Pericardium fibroblast (primary cell): ENCODE measurements around the gene PTS. TPM values are rescaled to one million over a fixed set of nuclear protein-coding genes. Genes with fewer than 3 reads are reported as not detected.

Source experiments
- total RNA-seq: library from RNA; depleted of rRNA; stranded (reverse); fragments of >200 nt; gene quantifications from 2 replicates; pipeline ENCODE4 v1.2.3, GENCODE V29; 2015

Gene PTS
- 23.2 and 27.8 TPM in 2 replicates for total RNA-seq

DNA sequence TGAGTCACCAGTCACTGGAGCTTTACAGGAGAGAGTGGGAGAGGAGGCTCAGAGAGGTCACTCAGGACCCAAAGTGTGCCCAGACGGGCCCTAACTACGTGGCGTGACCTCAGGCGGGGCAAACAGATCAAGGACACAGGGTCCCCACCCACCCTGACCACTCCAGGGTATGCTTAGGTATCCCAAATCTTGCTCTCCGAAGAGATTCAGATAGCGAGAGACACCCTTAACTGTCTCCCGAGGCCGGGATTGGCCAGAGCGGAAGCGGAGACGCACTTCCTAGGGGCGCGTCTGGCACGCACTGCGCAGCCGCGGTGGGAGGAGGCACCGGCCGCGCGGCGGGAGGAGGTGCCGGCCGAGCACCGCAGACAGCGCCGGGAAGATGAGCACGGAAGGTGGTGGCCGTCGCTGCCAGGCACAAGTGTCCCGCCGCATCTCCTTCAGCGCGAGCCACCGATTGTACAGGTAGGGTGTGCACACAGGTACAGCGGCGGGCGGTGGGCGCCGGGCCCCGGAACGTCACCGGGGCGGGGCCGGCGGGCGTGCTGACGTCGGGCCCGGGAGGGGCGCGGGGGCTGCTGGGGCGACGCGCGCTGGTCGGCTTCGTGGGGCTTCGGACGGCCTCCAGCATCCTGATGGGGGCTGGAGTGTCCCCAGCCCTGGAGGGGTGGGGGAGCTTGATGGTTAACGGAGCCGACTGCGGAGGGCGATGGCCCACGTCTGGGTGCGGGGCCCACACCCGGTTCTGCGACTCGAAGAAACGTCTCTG, at the start of gene PTS:
TSS of gene PTS (plus strand) at position 367 of the 769 bp plus-strand sequence. CDS start at position 383, 16 bp downstream.

DNA sequence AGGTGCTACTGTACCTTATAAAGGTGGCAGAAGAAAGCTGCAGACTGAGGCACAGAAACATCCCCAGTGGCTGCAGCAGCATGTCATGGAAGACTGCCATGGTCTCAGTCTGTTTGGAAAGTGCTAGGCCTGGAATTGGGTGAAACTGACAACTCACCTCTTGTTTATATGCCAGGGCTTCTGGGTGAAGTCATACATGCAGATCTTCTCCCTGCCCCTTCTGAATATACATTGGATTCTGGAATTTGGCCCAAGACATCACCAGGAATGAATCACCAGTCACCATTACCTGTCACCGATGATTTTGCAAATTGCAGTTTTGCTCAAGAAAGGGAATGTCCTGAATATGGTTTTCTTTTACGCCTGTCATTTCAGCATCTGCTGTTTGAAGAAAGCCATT, 34.3 kb downstream of the PTS start, which contains the start of gene PLET1:
TSS of gene PLET1 (minus strand) at position 371 of the 400 bp plus-strand sequence. CDS start at position 100, 271 bp downstream.

Other genes starting within 250 kb of the PTS start
- gene DLAT, start 201.0 kb upstream of the PTS start, total RNA-seq, result 15.1 and 23.5 TPM in 2 replicates
- 2.0 TPM in 1 of 2 replicates, not detected in the other for gene PIH1D2, start 152.4 kb upstream of the PTS start, total RNA-seq
- 11.1 and 59.2 TPM in 2 replicates for gene NKAPD1, start 152.1 kb upstream of the PTS start, total RNA-seq
- gene TIMM8B, start 139.7 kb upstream of the PTS start, total RNA-seq, result 53.7 and 57.0 TPM in 2 replicates
- gene SDHD, start 139.6 kb upstream of the PTS start, total RNA-seq, result 77.8 and 92.3 TPM in 2 replicates
- gene IL18, start 62.3 kb upstream of the PTS start, total RNA-seq, result 4.1 and 5.2 TPM in 2 replicates
- gene TEX12, start 59.1 kb upstream of the PTS start, total RNA-seq, result not detected in 2 replicates
- 1.2 and 2.9 TPM in 2 replicates for gene BCO2, start 50.9 kb upstream of the PTS start, total RNA-seq
- not detected in 2 replicates for gene PLET1, start 34.4 kb downstream of the PTS start, total RNA-seq